Measurements from ENCODE around the gene ZNF486.
"Not testable (repeated sequence)": the region's sequence is repeated elsewhere in the genome, so short reads cannot be mapped to it uniquely, and the experiment has no call there.

DNA sequence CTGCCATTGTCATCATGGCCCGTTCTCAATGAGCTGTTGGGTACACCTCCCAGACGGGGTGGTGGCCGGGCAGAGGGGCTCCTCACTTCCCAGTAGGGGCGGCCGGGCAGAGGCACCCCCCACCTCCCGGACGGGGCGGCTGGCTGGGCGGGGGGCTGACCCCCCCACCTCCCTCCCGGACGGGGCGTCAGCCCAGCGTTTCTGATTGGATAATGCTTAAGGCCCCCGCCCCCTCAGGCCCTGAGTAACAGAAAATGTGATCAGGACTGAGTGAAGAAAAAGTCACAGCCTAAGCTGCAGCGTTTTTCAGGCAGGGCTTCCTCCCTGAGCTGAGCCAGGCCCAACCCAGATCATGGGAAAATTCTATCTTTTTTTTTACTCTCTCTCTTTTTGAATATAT lies 14.5 kb upstream of the ZNF486 start:
- TF ChIP-seq, protein P1, sequence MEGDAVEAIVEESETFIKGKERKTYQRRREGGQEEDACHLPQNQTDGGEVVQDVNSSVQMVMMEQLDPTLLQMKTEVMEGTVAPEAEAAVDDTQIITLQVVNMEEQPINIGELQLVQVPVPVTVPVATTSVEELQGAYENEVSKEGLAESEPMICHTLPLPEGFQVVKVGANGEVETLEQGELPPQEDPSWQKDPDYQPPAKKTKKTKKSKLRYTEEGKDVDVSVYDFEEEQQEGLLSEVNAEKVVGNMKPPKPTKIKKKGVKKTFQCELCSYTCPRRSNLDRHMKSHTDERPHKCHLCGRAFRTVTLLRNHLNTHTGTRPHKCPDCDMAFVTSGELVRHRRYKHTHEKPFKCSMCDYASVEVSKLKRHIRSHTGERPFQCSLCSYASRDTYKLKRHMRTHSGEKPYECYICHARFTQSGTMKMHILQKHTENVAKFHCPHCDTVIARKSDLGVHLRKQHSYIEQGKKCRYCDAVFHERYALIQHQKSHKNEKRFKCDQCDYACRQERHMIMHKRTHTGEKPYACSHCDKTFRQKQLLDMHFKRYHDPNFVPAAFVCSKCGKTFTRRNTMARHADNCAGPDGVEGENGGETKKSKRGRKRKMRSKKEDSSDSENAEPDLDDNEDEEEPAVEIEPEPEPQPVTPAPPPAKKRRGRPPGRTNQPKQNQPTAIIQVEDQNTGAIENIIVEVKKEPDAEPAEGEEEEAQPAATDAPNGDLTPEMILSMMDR (IDR thresholded peaks at IDR 0.05; ENCODE audit: low read depth, low read length): not testable (repeated sequence)
- TF ChIP-seq POLR2A (IDR thresholded peaks at IDR 0.05; ENCODE audit: extremely low read depth, insufficient read length): not testable (repeated sequence)
